Suppressor macrophage treated with lipopolysaccharide for 1 hour (primary cell): ENCODE data around the gene SHC2.
"Not testable (repeated sequence)": the region's sequence is repeated elsewhere in the genome, so short reads cannot be mapped to it uniquely, and the experiment has no call there.

ENCODE experiments used
- DNase-seq, 3 donors: peaks; one replicate each; pipeline ENCODE4 v3.0.0-alpha.2; 2020 to 2022

The SHC2 gene

GRCh38 chr19:491146-491741 is 30.4 kb upstream of the SHC2 start:
- DNase-seq, result peak in 1 of 3 donors; percentile 45

- DNase-seq, result peak in 2 of 3 donors; percentile 33 to 58
These were observed 28.8 kb upstream of the SHC2 start for GRCh38 chr19:489418-490196.

DNA sequence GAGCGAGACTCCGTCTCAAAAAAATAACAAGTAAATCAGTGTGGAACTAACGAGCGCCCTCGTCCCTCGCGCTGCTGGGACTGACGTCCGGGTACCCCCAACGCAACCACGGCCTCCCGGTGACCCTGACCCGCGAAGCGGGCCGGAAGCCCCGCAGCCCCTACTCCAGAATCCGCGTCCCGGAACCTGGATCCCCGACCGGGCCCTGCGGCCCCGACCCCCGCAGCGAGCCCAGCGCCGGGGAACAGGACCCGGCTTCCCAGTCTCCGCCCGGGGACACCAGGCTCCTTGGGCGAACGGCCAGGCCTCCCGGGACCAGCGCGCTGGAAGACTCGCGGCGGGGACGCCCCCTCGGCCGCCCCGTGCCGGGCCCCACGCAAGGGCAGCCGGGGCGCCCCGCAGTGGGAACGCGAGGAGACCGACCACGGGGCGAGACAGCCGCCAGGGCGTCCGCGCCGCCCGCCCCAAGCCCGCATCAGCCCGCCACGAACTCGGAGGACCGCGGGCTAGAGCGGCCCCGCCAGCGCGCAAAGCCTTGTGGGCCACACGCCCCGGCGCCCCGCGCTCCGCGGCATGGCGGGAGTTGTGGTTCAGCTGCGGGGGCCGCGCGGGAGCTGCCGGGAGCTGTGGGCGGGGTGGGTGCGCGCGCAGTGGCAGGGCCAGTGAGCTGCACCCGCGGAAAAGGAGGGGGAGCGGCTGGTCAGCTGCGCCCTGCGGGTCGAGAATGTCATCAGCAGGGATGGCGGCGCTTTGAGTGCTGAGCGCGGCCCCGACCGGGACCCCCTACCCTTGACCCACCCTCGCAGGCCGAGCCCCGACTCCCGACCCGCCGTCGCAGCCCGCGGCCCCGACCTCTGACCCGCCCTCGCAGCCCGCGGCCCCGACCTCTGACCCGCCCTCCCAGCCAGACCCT is 27.9 kb upstream of the SHC2 start:
- DNase-seq, result peak; percentile 85 to 98 (median 98)

DNA sequence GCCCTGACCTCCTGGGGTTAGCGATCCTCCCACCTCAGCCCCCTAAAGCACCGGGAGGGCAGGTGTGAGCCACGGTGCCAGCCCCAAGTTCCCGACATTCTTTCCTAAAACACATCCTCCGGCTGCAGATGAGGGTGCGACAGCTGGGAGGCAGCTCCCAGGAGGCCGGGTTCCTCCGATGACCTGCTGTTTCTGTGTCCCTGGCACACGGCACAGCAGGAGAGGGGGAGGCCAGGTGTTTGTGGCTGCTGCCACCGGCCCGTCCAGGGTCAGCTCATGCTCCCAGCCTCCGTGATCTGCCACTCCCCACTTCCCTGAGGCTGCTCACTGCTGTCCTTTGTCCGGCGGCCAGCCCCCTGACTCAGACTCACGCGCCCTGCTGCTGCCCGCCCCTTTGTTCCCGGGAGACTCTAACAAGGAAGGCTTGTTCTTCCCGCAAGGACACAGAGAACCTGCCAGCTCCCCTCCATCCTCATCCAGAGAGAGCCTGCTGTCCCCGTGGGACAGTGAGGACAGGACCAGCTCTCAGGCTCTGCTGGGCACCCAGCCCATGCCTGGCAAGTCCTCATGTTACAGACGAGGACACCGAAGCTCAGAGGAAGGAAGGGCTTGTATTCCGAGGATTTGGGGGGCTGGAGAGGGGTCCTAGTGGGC is 24.9 kb upstream of the SHC2 start:
- DNase-seq, result no peak

DNA sequence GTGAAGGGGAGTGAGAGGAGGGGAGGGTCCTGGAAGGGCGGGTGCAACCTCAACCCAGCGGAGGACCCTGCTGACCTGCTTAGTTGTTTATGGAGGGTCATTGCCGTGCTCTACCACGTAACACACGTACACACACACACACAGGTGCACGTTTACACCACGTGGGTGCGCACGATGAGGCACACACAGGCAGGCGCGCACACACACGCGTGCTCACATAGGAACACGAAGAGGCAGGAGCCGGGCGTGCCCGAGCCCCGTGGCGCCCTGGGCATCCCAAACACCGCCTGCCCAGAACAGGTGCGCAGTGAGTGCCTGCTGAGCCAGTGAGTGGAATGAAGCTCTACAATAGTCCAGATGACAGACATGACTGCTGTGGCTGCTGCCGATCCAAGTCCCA is 24.2 kb upstream of the SHC2 start:
- no peak for DNase-seq

GRCh38 chr19:484494-484893 is 23.7 kb upstream of the SHC2 start:
- DNase-seq, result no peak

DNA sequence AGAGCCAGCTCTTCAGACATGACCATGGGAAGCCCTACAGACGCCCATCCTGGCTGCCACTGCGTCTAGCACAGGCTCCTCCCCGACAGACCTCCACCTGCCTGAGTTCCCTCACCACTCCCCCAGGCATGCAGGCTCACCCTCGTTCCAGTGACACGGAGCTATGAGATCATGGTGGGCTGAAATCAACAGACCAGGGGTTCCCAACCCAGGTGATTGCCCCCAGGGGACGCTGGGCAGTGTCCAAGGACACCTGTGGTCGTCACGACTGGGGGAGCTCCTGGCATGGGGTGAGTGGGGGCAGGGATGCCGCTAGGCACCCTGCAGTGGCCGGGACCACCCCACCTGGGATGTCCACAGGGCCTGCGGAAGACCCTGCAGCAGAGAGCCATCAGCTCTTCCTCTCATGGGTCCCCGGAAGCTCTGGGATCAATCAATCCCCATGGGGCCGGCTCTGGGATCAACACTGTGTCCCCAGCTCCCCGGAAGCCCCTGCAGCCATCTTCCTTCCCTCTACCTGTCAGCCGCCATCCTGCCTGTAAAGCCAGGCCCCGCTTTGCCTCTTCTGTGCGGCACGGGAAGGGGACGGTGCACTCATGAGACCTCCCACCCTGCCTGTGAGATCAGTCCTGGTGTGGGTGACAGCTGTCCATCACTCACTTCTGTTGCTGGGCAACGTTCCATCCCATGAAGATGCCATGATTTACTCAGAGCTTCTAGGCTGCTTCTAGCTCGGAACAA is 22.7 kb upstream of the SHC2 start:
- no peak for DNase-seq

DNA sequence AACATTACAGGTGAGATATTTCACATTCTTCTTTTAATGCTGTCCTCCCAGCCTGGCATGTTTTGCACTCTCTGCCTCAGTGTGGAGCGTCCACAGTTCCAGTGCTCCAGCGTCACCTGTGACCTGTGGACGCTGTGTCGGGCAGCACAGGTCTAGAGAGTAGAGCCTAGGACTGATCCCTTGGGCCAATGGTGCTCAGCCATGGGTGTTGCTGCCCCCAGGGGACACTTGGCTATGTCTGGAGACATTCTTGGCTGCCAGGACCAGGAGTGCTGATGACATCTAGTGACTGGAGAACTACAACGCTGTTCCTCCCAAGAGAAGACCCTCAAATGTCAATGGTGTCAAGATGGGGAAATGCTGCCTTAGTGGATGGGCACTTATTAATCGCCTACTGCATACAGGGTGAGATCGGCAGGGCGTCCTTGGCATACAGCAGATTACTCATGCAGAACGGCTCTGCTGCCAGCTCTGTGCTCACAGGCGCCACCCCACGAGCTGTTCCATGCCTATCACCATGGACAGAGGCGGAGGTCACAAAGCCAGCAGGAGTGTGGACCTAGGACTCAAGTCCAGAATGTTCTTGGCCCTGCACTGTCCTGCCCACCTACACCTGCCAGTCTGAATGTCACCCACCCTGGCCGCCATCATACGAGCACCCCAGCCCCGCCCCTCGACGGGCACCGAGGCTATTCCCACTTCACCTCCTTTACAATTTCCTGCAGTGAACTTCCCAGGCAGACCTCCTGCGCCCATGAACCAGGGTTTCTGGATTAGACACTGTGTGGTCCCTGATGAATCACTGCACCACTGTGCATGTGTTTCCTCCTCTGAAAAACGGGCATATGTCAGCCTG is 21.6 kb upstream of the SHC2 start:
- DNase-seq, result no peak

GRCh38 chr19:481100-481499 is 20.3 kb upstream of the SHC2 start:
- not testable (repeated sequence) for DNase-seq

DNA sequence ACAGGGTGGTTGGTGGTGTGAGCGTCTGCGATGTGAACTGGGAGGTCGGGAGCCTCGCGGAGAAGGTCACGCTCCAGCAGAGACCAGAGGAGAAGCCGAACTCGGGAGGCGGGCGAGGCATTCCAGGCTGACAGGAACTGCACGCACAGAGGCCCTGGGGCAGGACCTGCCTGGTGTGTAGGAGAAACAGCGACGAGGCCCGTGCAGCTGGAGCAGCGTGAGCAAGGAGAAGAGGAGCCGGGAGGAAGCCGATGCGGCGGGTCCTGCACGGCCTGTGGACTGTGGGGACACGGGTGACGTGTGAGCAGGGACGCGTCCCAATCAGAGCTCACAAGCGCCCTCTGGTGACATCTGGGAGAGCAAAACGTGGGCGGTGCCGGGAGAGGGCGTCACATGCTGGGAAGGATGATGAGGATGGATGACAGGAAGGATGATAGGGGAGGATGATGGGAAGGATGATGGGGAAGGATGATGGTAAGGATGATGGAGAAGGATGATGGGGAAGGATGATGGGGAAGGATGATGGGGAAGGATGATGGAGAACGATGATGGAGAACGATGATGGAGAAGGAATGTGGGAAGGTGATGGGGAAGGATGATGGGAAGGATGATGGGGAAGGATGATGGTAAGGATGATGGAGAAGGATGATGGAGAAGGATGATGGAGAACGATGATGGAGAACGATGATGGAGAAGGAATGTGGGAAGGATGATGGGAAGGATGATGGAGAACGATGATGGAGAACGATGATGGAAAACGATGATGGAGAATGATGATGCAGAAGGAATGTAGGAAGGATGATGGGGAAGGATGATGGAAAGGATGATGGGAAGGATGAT is 19.4 kb upstream of the SHC2 start:
- DNase-seq, result peak; percentile 31 to 87 (median 76)

GRCh38 chr19:478976-479375 is 18.1 kb upstream of the SHC2 start:
- no peak for DNase-seq

GRCh38 chr19:478236-478903 is 17.5 kb upstream of the SHC2 start:
- no peak for DNase-seq

DNA sequence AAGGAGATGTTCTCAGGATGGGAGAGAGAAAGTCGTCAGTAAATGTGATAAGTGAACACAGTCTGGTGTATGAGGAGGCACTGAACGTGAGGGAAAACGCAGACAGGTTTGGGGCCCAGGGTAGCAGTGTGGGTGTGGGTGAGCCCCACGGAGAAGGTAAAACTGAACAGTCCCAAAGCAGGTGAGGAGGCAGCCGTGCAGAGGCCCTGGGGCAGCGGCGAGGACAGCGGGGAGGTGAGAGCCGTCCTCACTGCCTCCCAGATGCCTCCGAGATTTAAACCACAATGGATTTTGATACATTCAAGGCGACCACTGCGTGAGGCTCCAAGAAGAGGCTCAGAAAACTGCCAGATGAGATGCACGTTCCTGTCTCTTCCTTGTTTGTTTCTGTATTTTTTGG is 14.5 kb upstream of the SHC2 start:
- no peak for DNase-seq

- DNase-seq, result no peak
These were observed 13.6 kb upstream of the SHC2 start for GRCh38 chr19:474126-475078.

DNA sequence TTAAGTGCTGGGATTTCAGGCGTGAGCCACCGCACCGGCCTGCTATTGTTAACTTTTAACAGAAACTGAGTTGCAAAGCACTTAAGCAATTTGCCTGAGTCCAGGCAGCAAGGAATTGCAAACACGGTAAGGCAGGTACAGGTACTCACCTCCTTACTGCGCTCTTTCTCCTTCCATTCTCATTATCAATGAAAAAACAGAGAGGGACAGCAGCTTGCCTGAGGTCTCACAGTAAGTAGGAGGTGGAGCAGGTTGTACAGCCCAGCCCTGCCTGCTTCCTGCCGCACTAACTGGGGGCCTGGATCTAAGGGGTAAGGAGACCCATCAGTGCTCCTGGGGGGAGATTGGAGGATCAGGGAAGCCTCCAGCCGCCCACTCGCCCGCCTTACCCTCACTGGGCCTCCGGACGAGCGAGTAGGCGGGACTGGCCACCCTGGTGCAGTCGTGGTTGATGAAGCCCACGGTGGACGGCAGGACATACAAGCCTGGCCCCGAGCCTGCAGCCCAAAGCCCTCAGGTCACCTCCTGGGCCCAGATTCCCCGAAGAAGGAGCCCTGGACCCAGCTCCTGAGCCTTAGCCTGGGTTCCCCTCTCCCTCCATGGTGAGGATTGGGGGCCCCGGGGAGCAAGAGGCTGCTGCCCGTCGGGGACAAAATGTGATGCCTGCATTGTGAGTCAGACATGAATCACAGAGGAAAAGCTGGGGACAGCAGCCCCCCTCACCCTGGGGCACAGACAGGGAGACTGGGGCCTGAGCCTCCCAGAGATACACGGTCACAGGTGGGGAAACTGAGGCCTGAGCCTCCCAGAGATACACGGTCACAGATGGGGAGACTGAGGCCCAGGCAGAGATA is 11.4 kb upstream of the SHC2 start:
- DNase-seq, result no peak

GRCh38 chr19:470701-471100 is 9.9 kb upstream of the SHC2 start:
- no peak for DNase-seq

GRCh38 chr19:469833-470232 is 9.0 kb upstream of the SHC2 start:
- DNase-seq, result no peak
